H9 (cell line): Measurements from ENCODE around the gene ASCC3. TPM values are rescaled to one million over a fixed set of nuclear protein-coding genes. Genes with fewer than 3 reads are reported as not detected.

ENCODE experiments used
- DNase-seq: peaks from one replicate; pipeline ENCODE4 v3.0.0-alpha.2; 2017
- H2AFZ ChIP-seq: one replicate; pipeline ENCODE4 v1.6.1; 2013; ENCODE audit warnings: mild to moderate bottlenecking, low read length, control low read depth, moderate library complexity
- H2AK5ac ChIP-seq: 2 replicates; pipeline ENCODE4 v1.6.1; 2013; ENCODE audit warnings: low read length, control low read depth, mixed read lengths; ENCODE audit not compliant: insufficient read length
- H2BK120ac ChIP-seq: one replicate; pipeline ENCODE4 v1.6.1; 2013; ENCODE audit warnings: low read depth, mild to moderate bottlenecking, low read length, control low read depth, inconsistent platforms; ENCODE audit not compliant: poor library complexity, severe bottlenecking
- H2BK12ac ChIP-seq: 2 replicates; pipeline ENCODE4 v1.6.1; 2013; ENCODE audit warnings: low read length, control low read depth, mixed read lengths, low read depth; ENCODE audit not compliant: insufficient read length
- H2BK15ac ChIP-seq: 2 replicates; pipeline ENCODE4 v1.6.1; 2013; ENCODE audit warnings: low read depth, low read length, control low read depth
- H2BK20ac ChIP-seq: one replicate; pipeline ENCODE4 v1.6.1; 2013; ENCODE audit warnings: low read depth, mild to moderate bottlenecking, low read length, control low read depth, inconsistent platforms; ENCODE audit not compliant: poor library complexity, severe bottlenecking
- H2BK5ac ChIP-seq: 2 replicates; pipeline ENCODE4 v1.6.1; 2013; ENCODE audit warnings: low read length, control low read depth, mixed read lengths; ENCODE audit not compliant: insufficient read length
- H3K14ac ChIP-seq: 2 replicates; pipeline ENCODE4 v1.6.1; 2013; ENCODE audit warnings: low read length, control low read depth; ENCODE audit not compliant: insufficient read depth
- H3K18ac ChIP-seq: 2 replicates; pipeline ENCODE4 v1.6.1; 2013; ENCODE audit warnings: low read depth, mild to moderate bottlenecking, mixed read lengths, low read length, control low read depth; ENCODE audit not compliant: insufficient read length
- H3K23ac ChIP-seq: 2 replicates; pipeline ENCODE4 v1.6.1; 2013; ENCODE audit warnings: low read length, control low read depth, mixed read lengths, low read depth; ENCODE audit not compliant: insufficient read length
- H3K23me2 ChIP-seq: 2 replicates; pipeline ENCODE4 v1.6.1; 2013; ENCODE audit warnings: low read depth, mild to moderate bottlenecking, mixed read lengths, low read length, control low read depth; ENCODE audit not compliant: insufficient read length, poor library complexity, severe bottlenecking
- H3K27ac ChIP-seq: 2 replicates; pipeline ENCODE4 v1.5.1; 2013; ENCODE audit warnings: low read length, control low read depth, mixed read lengths, low read depth; ENCODE audit not compliant: insufficient read length
- H3K27me3 ChIP-seq: 2 replicates; pipeline ENCODE4 v1.6.1; 2013; ENCODE audit warnings: low read length, control low read depth, inconsistent platforms; ENCODE audit not compliant: insufficient read depth
- H3K4ac ChIP-seq: 2 replicates; pipeline ENCODE4 v1.6.1; 2013; ENCODE audit warnings: low read depth, mild to moderate bottlenecking, control low read depth, inconsistent platforms, low read length, moderate library complexity
- H3K4me1 ChIP-seq: 2 replicates; pipeline ENCODE4 v1.6.1; 2013; ENCODE audit warnings: low read length, control low read depth, inconsistent platforms; ENCODE audit not compliant: insufficient read depth
- H3K4me2 ChIP-seq: 2 replicates; pipeline ENCODE4 v1.6.1; 2013; ENCODE audit warnings: low read length, control low read depth, mixed read lengths; ENCODE audit not compliant: insufficient read length, insufficient read depth
- H3K56ac ChIP-seq: 2 replicates; pipeline ENCODE4 v1.6.1; 2013; ENCODE audit warnings: low read depth, mild to moderate bottlenecking, mixed read lengths, low read length, control low read depth; ENCODE audit not compliant: insufficient read length
- H3K79me1 ChIP-seq: 2 replicates; pipeline ENCODE4 v1.6.1; 2013; ENCODE audit warnings: low read depth, mild to moderate bottlenecking, moderate library complexity, low read length, control low read depth, inconsistent platforms; ENCODE audit not compliant: insufficient read depth, poor library complexity, severe bottlenecking
- H3K79me2 ChIP-seq: 2 replicates; pipeline ENCODE4 v1.6.1; 2013; ENCODE audit warnings: low read length, control low read depth, inconsistent platforms; ENCODE audit not compliant: insufficient read depth
- H3K9ac ChIP-seq: 2 replicates; pipeline ENCODE4 v1.6.1; 2013; ENCODE audit warnings: low read length, control low read depth, mixed read lengths; ENCODE audit not compliant: insufficient read length; ENCODE audit errors: extremely low read depth
- H3K9me3 ChIP-seq: one replicate; pipeline ENCODE4 v1.6.1; 2013; ENCODE audit warnings: low read depth, low read length, inconsistent platforms; ENCODE audit not compliant: control insufficient read depth
- H3T11ph ChIP-seq: one replicate; pipeline ENCODE4 v1.6.1; 2013; ENCODE audit warnings: mild to moderate bottlenecking, low read length, control low read depth, inconsistent platforms
- H4K20me1 ChIP-seq: one replicate; pipeline ENCODE4 v1.6.1; 2013; ENCODE audit not compliant: control insufficient read depth, insufficient read length, insufficient read depth
- H4K5ac ChIP-seq: 2 replicates; pipeline ENCODE4 v1.6.1; 2013; ENCODE audit warnings: low read depth, mild to moderate bottlenecking, mixed read lengths, low read length, control low read depth; ENCODE audit not compliant: insufficient read length
- H4K8ac ChIP-seq: replicated peaks from 2 replicates; pipeline ENCODE4 v1.6.1; 2013; ENCODE audit warnings: low read length, control low read depth, mixed read lengths, low read depth; ENCODE audit not compliant: insufficient read length
- H4K91ac ChIP-seq: 2 replicates; pipeline ENCODE4 v1.6.1; 2013; ENCODE audit warnings: low read depth, mild to moderate bottlenecking, moderate library complexity, mixed read lengths, low read length, control low read depth; ENCODE audit not compliant: insufficient read length
- H3K27ac Mint-ChIP-seq, 3 experiments: 2 replicates in 2 of 3; 3 replicates in 1 of 3; pipeline ENCODE4 v1.8.0; 2020 to 2021; ENCODE audit warnings: mixed read lengths in 3 of 3, mild to moderate bottlenecking in 1 of 3, moderate library complexity in 1 of 3
- H3K27me3 Mint-ChIP-seq: 2 replicates; pipeline ENCODE4 v1.8.0; 2021; ENCODE audit warnings: low read depth, mild to moderate bottlenecking, moderate library complexity, mixed read lengths
- H3K36me3 Mint-ChIP-seq, 3 experiments: 2 replicates in 2 of 3; 3 replicates in 1 of 3; pipeline ENCODE4 v1.8.0; 2020 to 2021; ENCODE audit warnings: low read depth in 3 of 3, mixed read lengths in 3 of 3; ENCODE audit not compliant: insufficient read depth in 1 of 3
- H3K4me1 Mint-ChIP-seq, 2 experiments: 2 replicates each; pipeline ENCODE4 v1.8.0; 2020; ENCODE audit warnings: mixed read lengths in 2 of 2
- H3K4me3 Mint-ChIP-seq, 2 experiments: 2 replicates in 1 of 2; 3 replicates in 1 of 2; pipeline ENCODE4 v1.8.0; 2020 to 2021; ENCODE audit warnings: mild to moderate bottlenecking in 2 of 2, mixed read lengths in 2 of 2, moderate library complexity in 1 of 2
- H3K9me3 Mint-ChIP-seq, 2 experiments: 2 replicates in 1 of 2; 3 replicates in 1 of 2; pipeline ENCODE4 v1.8.0; 2020; ENCODE audit warnings: mild to moderate bottlenecking in 2 of 2, mixed read lengths in 2 of 2, moderate library complexity in 1 of 2
- WGBS: extraction: QIAGEN DNeasy Blood & Tissue Kit; methylation state at CpG from one replicate; pipeline ENCODE4 v1.1.7; 2013; ENCODE audit warnings: missing lambda C conversion rate, low lambda C conversion rate, mixed read lengths; ENCODE audit not compliant: insufficient read length; ENCODE audit errors: extremely low coverage; 5-methylcytosine and 5-hydroxymethylcytosine counted together
- total RNA-seq: library from RNA; stranded (reverse); gene quantifications from 2 replicates; pipeline ENCODE4 v1.2.1, GENCODE V29; 2021
- TF ChIP-seq, protein P1 (sequence below): fragments of 200-600 bp; sonication (generic); conservative IDR thresholded peaks from 3 replicates; pipeline ENCODE4 v1.8.0; 2021; ENCODE audit warnings: antibody characterized with exemption, mild to moderate bottlenecking

The ASCC3 gene
- total RNA-seq, 1 experiment from 2014 or later: 63.8 TPM

DNA sequence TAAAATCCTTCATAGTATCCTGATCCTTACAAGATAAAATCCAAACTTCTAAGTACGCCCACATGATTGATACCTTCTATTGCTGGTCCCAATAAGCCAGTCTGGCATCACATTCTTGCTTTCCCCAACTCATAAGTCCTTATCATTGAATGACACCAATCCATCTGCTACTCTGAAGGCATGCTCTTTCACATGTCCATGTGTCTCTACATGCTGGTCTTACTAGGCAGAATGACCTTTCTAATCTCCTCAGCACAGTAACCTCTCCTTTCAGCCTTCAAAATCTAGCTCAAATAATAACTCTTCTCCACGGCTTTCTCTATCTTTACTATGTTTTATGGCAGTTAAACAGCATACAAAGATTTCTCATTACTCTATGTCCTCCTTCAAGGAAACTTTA is 71.1 kb downstream of the ASCC3 start:
- Histone ChIP-seq H2BK15ac (no peak overlapping the region), H4K91ac (no peak overlapping the region), H3K9me3 (no peaks in the 10 kb centered on the region), H2BK5ac (no peak overlapping the region), H2BK20ac (no peak overlapping the region), H3K14ac (no peak overlapping the region), H3K79me1 (no peaks in the 10 kb centered on the region), H3K4me1 (no peaks in the 10 kb centered on the region), H3K79me2 (peaks cover 2% of the 10 kb centered on the region; the same call in 1 of the 2 replicates), H3K27ac (no peak overlapping the region), H3K4me2 (no peak overlapping the region), H3K27me3 (no peaks in the 10 kb centered on the region), H4K8ac (no peak overlapping the region), H3T11ph (no peak overlapping the region), H2BK120ac (no peak overlapping the region), H3K9ac (no peak overlapping the region), H3K23ac (no peak overlapping the region), H3K4ac (no peak overlapping the region), H3K18ac (no peak overlapping the region), H4K20me1 (no peaks in the 10 kb centered on the region), H2AFZ (no peak overlapping the region), H4K5ac (no peak overlapping the region), H3K56ac (no peak overlapping the region), H3K23me2 (no peaks in the 10 kb centered on the region), H2BK12ac (no peak overlapping the region), H2AK5ac (no peak overlapping the region)
- Mint-ChIP-seq H3K27me3 (no peaks in the 10 kb centered on the region), H3K27ac (peak overlapping the region in 1 of 3 experiments; percentile 18; a peak in 3 of 7 replicates), H3K4me3 (no peak overlapping the region), H3K9me3 (no peaks in the 10 kb centered on the region), H3K4me1 (peaks cover 2 to 4% of the 10 kb centered on the region in 2 experiments; a peak in 2 of 4 replicates), H3K36me3 (peaks cover 3 to 11% (median 8%) of the 10 kb centered on the region in 3 experiments; a peak in 5 of 7 replicates)
- DNase-seq: no peak
- TF ChIP-seq, protein P1, sequence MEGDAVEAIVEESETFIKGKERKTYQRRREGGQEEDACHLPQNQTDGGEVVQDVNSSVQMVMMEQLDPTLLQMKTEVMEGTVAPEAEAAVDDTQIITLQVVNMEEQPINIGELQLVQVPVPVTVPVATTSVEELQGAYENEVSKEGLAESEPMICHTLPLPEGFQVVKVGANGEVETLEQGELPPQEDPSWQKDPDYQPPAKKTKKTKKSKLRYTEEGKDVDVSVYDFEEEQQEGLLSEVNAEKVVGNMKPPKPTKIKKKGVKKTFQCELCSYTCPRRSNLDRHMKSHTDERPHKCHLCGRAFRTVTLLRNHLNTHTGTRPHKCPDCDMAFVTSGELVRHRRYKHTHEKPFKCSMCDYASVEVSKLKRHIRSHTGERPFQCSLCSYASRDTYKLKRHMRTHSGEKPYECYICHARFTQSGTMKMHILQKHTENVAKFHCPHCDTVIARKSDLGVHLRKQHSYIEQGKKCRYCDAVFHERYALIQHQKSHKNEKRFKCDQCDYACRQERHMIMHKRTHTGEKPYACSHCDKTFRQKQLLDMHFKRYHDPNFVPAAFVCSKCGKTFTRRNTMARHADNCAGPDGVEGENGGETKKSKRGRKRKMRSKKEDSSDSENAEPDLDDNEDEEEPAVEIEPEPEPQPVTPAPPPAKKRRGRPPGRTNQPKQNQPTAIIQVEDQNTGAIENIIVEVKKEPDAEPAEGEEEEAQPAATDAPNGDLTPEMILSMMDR: no peak
- WGBS: no CpG with 5 or more reads among the region's 2 CpGs
